ENCODE results near the gene SCT.

SCT gene

DNA sequence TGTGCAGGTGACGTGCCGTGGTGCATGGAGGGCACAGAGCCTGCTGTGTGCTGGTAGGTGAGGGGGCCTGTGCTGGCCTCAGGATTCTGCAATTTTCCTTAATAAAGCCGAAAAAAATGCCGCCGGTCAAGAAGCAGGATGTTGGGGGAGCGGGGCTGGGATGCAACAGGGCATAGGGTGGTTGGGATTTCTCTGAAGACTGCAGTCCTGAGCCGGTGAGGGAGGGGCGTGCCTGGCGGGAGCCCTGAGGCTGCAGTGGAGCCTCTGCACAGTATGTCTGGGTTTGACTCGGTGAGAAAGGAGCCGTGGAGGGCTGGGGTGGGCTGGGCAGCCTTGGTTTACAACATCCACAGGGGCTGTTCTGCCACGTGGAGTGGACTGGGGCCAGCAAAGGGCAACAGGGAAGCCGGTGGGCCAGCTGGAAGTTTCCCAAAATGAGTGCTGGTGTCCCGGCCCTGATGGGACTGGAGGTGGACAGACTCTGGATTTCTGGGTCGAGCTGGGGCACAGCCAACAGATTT, 3.6 kb downstream of the SCT start:
- no peak for DNase-seq (ENCODE audit: low spot score)
- no peak for FAIRE-seq

DNA sequence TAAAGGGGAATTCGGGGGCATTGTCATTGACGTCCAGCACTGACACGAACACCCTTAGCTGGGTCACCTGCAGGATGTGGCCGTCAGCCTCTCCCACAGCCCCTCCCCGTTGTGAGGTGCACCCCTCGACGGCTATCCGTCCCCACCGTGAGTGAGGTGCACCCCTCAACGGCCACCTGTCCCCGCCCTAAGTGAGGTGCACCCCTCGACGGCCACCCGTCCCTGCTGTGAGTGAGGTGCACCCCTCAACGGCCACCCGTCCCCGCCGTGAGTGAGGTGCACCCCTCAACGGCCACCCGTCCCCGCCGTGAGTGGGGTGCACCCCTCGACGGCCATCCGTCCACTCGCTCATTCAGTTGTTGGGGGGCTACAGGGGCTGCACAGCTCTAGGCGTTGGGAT, 5.1 kb downstream of the SCT start:
- DNase-seq (ENCODE audit: low spot score) (no peak), FAIRE-seq (no peak)

DNA sequence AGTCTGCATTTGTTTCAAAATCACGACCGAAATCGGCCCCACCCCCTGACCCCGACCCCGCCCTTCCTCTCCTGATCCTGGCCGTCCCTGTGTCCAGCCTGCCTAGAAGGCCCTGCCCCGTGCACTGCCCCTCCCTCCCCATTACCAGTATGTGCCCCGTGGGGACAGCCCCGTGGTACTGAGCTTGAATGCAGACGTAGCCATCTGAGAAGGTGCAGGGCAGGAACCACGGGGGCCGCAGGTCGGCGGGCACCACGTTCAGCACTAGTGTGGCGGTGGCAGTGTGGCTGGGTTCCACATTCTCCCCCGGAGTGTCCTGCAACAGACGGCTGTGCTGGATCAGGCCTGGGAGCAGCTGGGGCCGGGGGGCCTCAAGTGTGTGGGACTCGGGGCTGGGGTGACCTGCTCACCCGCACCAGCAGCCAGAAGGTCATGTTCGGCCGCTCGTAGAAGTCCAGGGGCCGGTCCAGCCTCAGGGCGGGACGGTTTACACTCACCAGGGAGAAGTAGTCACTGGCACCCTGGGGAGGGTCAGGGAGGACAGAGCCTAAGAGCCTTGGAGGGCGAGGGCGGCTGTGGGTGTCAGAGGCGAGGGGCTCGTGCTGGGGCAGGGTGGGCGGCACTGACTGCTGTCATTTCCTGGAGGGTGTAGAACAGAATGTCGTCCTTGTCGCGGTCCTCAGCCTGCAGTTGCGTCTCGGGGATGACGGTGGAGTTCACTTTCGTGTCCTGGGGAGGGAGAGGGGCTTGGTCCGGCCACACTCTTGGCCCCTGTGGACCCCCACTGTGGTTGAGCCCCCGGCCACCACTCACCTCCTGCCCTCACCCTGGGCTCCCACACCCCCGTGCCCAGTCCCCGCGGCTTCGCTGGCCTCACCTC, 5.8 kb downstream of the SCT start:
- no peak for FAIRE-seq

DNA sequence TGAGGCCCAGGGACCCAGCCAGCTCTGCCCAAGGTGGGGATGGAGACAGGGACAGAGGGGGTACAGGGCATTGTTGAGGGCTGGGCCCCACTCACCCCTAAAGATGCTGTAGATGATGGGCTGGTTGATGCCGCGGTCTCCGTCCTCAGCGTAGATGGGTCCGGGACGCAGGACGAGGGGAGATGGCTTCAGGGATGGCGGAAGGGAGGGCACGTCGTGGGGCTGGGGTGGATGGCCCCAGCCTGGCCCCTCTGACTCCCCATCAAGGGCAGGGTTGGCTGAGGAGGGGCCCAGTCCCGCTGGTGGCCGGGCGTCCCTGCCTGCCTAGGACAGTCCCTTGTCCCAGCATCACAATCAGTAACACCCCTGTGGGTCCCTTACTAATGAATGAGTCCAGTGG, 6.8 kb downstream of the SCT start:
- FAIRE-seq (no peak), DNase-seq (ENCODE audit: low spot score) (no peak)

More for the DNA sequence above, 5.8 kb downstream of the SCT start:
- no peak for DNase-seq (ENCODE audit: low spot score)

DNA sequence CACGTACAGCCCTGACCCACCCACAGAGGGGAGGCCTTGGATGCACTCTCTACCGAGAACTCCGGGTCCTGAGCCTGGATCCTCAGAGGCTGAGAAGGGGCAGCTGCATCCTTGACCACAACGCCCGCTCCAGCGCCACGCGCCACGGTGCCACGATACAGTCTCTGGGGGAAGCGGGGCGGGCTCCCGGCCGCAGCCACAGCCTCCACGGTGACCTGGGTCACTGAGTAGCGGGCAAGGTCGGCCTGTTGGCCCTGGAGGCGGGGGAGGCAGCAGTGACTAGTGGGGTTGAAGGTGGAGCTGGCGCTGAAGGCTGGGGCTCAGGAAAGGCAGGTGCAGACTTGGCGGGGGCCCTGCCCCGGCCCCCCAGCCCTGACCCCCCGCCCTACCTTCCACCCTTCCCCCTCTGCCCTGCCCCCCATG, 7.3 kb downstream of the SCT start:
- no peak for DNase-seq (ENCODE audit: low spot score)
- FAIRE-seq = no peak

DNA sequence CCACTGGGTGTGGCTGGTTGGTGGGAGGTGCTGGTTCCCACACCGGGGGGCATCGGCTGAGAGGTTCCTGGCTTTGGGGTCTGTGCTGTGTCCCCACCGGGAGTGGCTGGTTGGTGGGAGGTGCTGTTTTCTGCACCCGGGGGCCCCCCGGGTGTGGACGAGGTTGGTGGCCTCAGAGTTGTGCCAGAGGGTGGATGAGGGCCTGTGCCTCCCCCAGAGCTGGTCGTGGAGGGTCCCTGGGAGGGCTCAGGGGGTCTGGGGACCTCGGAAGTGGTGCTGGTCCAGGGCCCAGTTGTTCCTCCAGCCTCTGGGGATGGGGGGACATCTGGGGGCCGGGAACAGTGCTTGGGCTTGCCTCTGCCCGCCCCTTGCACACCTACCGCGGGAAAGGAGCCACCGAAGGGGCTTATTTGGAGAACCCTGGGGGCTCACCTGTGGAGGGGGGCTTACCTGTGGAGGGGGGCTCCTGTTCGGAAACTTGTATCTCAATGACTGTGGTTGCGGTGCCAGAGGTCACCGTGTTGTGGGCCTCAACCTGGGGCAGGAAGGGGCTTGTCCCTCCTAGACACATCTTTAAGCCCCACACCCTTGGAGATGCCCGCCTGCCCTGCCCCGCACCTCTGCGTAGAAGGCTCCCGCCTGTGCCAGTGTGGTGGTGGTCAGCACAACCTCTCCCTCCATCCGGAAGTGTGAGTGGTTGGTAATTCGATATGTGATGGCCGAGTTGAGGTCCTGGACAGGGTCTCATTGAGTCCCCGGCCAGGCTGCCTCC, 7.9 kb downstream of the SCT start:
- DNase-seq (ENCODE audit: low spot score) = no peak
- no peak for FAIRE-seq

DNA sequence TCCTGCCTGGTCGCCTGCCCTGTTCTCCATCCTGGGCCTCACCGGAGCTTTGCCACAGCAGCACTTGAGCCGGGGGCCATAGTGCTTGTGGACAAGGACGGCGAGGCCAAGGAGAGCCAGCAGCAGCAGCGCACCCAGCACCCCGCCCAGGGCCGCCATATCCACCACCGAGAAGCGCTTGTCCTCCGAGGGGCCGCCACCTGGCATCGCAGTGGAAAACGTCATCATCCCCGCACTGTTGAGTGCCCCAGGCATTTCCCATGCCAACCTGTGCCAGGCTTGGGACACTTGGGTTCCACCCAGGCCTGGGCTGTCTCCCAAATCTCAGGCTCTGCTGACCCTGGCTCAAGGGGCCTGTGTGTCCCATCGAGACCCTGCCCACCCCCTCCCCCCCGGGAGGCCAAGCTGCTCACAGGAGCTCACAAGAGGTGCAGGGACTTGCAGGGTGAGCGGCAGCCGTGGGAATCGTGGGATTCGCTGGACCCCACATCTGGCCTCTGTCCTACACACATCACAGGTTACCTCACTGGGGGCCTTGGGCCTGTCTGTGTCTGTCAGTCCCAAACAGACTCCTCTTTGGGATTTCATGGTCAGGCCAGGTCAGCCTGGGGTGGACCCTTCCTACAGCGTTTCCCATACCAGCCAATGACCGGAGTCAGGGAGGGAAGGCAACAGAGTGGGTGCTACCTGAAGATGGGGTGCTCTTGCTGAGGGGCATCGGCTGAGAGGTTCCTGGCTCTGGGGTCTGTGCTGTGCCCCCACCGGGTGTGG, 8.9 kb downstream of the SCT start:
- DNase-seq (ENCODE audit: low spot score) (no peak), FAIRE-seq (no peak)

DNA sequence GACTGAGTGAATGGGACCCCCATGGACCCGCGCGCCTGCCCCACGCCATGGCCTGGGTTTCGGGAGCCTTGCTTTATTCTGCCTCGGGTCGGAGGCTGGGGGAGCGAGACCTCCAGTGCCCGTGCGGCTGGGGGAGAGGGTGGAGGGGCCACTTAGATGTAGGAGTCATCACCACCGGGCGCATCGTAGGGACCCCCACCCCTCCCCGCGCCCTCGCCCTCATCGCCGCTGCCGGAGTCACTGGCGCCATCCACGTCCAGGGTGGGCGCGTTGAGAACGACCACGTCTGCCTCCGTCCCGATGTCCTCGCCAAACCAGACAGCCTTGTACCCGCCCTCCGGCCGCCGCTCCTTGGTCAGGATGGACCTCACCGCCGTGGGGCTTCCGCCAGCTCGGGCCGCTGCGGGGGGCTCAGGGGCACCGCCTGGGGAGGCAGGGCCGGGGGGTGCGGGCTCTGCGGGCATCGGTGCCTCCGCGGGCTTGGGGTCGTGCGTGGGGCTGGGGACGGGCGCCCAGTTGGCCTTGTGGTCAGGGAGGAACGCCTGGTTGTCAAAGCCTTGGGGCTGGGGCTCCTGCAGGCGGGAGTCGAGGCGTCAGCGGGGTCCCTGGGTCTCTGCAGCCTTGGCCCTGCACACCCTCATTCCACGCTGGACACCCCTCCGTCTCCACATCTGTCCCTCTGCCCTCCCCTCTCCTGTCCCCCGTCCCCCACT, 9.6 kb downstream of the SCT start:
- DNase-seq (ENCODE audit: low spot score) = no peak
- FAIRE-seq = no peak

DNA sequence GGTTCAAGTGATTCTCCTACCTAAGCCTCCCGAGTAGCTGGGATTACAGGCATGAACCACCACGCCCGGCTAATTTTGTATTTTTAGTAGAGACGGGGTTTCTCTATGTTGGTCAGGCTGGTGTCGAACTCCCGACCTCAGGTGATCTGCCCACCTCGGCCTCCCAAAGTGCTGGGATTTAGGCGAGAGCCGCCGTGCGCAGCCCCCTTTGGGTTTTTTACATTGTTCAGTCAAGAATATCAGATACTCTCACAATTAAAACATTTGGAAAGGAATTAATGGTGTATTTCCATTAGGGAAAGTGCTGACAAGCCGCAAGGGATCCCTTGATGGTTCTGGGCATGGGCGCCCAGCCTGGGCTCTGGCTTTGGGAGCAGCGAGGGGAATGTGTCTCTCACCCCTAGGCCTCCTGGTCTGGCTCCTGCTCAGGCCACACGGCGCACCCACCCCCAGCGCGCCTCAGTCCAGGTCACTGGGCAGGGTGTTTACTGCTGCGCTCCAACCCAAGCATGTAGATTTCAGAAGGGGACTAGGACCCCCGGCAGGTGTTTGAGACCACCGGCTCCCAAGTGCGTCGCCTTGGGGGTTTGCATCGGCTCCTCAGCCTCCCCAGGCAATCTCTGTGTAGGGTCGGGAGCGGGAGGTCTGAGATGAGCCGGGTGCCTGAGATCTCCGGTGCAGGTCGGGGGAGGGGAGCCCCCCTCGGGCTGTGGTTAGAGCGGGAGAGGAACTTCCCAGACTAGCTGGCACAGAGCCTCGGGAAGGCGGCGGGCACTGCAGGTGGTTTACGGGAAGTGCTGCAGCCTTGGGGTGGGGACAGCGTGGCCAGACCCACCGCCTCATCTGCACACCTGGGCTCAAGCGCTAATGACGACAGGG, 10.4 kb downstream of the SCT start:
- no peak for FAIRE-seq
- no peak for DNase-seq (ENCODE audit: low spot score)

DNA sequence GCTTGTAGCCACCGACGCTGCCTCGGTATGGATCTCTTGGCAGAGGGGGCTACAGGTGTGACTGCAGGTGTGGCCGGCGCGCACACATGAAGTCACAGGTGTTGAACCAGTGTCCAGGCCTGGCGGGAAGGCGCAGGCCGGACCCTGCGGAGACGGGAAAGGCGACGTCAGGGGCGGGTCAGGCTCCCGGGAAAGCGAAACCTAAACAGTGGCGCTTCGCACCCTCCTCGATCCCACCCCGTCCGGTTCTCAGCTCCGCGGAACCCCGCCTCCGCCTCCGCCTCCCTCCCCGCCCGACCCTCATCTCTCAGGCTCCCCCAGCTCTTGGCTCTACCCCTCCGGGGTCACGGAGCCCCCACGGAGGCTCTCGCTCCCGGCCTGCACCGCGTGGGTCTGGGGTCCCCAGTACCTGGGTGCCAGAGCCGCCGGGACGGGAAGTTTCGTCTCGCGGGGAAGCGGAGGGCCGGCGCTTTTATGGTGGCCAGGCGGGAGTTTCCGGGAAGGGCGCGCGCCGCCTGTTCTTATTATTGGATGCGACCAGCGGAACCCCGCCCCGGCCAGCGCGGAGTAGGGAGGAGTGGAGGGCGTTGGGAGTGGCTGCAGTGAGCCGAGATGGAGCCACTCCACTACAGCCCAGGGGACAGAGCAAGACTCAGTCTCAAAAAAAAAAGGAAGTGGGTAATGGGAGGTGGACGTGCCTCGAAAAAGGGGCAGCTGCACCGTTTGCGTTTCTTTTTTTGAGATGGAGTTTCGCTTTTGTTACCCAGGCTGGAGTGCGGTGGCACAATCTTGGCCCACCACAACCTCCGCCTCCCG, 11.3 kb downstream of the SCT start, which contains the start of gene IRF7:
Gene IRF7, minus strand, starts transcription at position 447 of the 816 bp plus-strand sequence. CDS start 586 bp downstream, outside the sequence.
- FAIRE-seq = no peak

DNA sequence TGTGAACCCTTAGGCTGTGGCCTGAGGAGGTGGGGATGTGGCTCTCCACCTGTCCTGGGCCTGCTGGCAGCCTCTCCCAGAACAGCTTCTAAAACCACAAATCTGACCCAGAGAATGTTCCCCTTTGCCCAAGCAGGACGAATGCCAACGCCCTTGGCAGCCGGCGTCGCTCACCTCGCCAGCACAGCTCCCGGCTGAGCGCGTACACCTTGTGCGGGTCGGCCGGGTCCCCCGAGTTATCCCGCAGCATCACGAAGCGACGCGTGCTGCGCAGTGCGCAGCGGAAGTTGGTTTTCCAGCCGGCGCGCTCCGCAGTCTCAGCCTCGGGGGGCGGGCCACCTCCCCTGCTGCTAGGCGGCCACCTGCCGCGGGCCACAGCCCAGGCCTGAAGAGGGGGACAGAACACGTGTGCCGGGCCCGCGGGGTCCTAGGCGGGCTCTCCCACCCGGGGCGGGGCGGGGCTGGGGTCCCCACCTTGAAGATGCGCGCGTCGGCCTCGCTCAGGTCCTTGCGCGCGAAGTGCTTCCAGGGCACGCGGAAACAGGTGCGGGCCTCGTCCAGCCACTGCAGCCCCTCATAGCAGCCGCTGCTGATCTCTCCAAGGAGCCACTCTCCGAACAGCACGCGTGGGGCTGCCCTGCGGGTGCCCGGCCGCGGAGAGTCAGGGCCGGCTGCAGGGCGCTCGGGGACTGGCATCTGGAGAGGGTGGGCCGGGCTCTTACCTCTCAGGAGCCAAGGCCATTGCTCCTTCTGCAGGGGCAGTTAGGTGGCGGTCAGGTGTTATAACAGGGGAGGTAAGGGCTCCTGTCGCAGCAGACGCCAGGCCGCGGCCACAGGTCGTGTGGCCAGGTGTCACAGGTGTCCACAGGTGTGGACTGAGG, 12.1 kb downstream of the SCT start:
- no peak for FAIRE-seq
- DNase-seq (ENCODE audit: low spot score) = no peak

More for the DNA sequence above, 11.3 kb downstream of the SCT start, which contains the start of gene IRF7:
- DNase-seq (ENCODE audit: low spot score) = peak; percentile 48

DNA sequence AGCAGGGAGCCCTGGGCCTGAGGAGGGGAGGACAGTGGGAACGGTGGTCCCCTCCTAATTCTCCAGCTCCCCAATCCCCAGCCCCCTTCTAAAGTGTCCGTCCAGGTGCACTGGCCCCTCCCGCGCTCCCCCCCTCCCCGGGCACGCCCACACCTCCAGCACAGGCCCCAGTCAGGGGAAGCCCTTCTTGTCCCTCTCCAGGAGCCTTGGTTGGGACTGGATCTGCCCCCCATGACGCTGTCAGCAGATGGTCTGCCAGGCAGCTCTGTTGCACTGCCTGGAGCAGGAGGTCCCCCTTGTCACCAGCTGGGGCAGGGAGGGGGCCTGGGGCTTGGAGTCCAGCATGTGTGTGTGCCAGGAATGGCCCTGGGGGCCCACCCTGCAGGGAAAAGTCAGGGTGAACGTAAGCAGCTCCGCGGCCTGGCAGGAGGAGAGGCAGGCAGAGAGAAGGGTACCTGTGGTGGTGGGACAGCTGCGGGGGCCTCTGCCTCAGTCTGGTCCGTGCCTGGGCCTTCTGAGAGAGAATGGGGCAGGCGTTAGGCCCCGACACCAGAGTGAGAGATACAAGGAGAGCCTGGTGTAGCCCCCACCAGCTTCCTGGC, 12.9 kb downstream of the SCT start:
- DNase-seq (ENCODE audit: low spot score) (no peak), FAIRE-seq (no peak)

DNA sequence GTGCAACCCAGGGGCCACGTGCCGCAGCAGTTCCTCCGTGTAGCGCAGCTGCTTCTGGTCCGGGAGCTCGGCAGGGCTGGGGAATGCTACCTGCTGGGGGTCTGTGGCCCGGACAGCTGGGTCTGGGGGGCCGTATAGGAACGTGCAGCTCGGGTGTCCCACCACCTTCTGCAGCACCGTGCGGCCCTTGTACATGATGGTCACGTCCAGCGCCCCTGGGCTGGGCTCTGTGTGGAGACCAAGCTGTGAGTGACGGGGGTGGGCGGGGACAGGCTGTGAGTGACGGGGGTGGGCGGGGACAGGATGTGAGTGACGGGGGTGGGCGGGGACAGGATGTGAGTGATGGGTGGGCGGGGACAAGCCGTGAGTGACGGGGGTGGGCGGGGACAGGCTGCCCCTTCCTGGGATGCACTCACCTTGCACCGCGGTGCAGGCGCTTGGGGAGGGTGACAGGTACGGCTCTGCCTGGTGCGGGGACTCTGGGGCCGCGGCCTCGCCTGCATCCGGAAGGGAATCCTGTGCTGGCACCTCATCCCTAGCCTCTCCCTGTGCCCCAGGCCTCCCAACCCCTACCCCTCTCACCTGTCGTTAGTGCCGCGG, 13.5 kb downstream of the SCT start:
- no peak for FAIRE-seq
- DNase-seq (ENCODE audit: low spot score) = peak; percentile 20

DNA sequence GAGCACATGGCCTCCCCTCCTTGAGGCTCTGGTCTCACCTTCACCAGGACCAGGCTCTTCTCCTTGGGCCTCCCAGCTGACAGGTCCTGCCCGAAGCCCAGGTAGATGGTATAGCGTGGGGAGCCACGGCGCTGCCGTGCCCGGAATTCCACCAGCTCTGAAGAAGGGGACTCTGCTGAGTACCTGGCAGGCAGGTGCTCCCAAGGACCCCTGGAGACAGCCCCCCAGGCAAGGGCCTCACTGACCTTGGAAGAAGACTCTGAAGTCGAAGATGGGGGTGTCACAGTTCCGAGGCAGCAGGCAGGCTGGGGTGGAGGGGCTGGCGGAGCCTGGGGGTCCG, 14.1 kb downstream of the SCT start:
- no peak for FAIRE-seq
- DNase-seq (ENCODE audit: low spot score) = no peak

DNA sequence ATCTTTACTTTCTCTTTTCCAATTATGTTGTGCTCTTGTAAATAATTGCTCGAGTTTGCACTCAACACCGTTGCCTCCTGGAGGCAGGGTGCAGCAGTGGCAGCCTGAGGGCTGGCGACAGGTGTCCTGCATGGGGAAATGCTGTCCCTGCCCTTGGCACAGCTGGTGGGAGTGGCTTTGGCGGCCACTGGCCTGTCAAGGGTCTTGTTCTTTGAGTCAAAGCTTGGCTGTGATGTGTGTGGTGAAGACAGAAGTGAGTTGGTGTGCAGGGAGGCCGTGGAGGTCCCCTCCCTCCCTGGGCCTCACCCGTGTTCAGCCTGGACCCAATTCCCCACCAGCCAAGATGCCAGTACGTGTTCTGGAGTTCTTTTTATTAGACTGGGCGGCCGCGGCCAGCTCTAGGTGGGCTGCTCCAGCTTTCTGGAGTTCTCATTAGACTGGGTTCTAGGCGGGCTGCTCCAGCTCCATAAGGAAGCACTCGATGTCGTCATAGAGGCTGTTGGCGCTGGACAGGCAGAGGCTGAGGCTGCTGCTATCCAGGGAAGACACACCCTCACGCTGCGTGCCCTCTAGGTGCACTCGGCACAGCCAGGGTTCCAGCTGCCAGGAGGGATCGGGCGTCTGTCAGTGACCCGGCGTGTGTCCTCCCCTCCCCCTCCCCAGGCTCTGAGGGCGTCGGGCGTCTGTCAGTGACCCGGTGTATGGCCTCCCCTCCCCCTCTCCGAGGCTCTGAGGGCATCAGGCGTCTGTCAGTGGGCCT, 14.6 kb downstream of the SCT start:
- no peak for FAIRE-seq
- DNase-seq (ENCODE audit: low spot score) = peak; percentile 10

Measured in RCC 7860 (cell line).